ENCODE results near the gene MOV10L1.

The MOV10L1 gene

DNA sequence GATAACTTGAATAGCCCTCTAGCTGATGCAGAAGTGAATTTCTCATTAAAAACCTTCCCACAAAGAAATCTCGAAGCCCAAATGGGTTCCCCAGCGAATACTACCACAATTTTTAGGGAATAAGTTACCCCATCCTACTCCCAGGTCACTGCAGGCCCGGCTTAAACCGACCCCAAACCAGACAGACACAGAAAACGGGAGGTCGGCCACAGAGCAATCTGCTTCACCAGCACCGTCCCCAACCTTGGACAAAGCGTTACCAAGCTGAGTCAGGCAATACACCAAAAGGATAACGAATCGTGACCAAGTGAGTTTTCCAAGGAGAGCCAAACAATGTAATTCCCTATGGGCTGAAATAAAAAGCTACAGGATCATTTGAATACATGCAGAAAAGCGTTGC lies 575 bp upstream of the MOV10L1 start:
- H3K27ac ChIP-seq: no peak overlapping the region
- ChIA-PET POLR2A (ENCODE audit: low non-redundant PET) (no interaction called here), CTCF (no interaction called here)
- no peak for DNase-seq (ENCODE audit: low spot score)
- TF ChIP-seq, protein P1, sequence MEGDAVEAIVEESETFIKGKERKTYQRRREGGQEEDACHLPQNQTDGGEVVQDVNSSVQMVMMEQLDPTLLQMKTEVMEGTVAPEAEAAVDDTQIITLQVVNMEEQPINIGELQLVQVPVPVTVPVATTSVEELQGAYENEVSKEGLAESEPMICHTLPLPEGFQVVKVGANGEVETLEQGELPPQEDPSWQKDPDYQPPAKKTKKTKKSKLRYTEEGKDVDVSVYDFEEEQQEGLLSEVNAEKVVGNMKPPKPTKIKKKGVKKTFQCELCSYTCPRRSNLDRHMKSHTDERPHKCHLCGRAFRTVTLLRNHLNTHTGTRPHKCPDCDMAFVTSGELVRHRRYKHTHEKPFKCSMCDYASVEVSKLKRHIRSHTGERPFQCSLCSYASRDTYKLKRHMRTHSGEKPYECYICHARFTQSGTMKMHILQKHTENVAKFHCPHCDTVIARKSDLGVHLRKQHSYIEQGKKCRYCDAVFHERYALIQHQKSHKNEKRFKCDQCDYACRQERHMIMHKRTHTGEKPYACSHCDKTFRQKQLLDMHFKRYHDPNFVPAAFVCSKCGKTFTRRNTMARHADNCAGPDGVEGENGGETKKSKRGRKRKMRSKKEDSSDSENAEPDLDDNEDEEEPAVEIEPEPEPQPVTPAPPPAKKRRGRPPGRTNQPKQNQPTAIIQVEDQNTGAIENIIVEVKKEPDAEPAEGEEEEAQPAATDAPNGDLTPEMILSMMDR (conservative IDR thresholded peaks at IDR 0.05; ENCODE audit: low read depth): no peak

DNA sequence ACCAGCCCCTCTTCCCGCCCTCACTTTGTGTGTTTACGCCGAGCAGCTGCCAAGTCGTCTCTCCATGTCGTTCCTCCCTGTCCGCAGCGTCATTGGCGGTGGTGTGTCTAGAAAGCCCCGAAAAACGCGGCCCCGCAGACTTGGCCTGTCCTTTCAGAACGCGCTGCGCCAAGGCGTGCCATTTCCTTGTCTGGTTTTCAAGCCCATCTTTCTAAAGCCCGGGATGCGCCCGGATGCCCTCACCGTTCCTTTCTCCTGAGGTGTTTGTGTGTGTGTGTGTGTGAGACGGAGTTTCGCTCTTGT lies 557 bp downstream of the MOV10L1 start:
- ChIA-PET POLR2A (ENCODE audit: low non-redundant PET) (no interaction called here), CTCF (no interaction called here)
- TF ChIP-seq, protein P1 (conservative IDR thresholded peaks at IDR 0.05; ENCODE audit: low read depth): no peak
- H3K27ac ChIP-seq: no peak overlapping the region
- DNase-seq (ENCODE audit: low spot score): no peak

DNA sequence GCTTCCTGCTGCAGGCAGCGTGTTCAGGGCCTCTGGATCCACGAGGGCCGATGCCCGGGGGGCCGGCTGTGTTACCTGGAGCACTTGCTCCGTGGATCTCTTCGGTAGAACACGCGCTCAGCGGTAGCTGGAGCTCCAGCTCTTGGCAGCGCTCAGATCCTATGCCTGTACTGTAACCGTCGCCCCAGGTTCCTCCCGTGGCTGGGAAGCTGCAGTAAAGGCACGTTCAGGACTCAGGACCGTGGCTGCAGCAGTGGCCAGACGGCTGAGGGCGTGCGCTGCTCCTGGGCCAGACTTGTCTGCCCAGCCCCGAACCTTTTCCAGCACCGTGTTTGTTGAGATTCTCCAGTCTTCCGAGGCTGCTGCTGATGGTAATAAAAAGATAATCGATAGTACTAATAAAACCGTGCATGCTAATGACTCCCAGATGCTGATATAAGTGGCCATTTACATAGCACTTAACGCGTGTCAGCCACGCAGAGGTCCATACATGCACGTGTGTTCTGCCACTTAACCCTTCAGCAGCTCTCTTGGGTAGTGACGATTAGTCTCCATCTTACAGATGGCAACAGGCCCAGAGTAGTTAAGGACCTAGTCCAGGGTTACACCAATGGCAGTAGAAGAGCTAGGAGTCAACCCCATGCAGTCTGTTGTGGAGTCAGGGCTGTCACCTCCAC lies 1.4 kb downstream of the MOV10L1 start:
- ChIA-PET POLR2A (ENCODE audit: low non-redundant PET) (interaction anchor here (0.6 kb wide), 1 partner anchor 55 kb away, joined by 3 read pairs; no protein-coding TSS in a partner anchor), CTCF (no interaction called here)
- no peak overlapping the region for H3K27ac ChIP-seq
- no peak for DNase-seq (ENCODE audit: low spot score)
- TF ChIP-seq, protein P1 (conservative IDR thresholded peaks at IDR 0.05; ENCODE audit: low read depth): no peak

DNA sequence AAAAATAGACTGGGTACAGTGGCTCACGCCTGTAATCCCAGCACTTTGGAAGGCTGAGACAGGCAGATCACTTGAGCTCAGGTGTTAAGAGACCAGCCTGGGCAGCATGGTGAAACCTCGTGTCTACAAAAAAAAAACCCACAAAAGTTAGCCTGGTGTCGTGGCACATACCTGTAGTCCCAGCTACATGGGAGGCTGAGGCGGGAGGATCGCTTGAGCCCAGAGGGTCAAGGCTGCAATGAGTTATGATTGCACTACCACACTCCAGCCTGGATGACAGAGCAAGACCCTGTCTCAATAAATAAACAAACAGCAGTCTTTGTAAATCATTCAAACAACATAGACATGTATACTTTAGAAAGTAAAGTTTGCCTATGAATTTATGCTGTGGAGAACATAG lies 2.5 kb downstream of the MOV10L1 start:
- ChIA-PET CTCF (no interaction called here), POLR2A (ENCODE audit: low non-redundant PET) (no interaction called here)
- no peak for DNase-seq (ENCODE audit: low spot score)
- TF ChIP-seq, protein P1 (conservative IDR thresholded peaks at IDR 0.05; ENCODE audit: low read depth): no peak
- H3K27ac ChIP-seq: no peak overlapping the region

DNA sequence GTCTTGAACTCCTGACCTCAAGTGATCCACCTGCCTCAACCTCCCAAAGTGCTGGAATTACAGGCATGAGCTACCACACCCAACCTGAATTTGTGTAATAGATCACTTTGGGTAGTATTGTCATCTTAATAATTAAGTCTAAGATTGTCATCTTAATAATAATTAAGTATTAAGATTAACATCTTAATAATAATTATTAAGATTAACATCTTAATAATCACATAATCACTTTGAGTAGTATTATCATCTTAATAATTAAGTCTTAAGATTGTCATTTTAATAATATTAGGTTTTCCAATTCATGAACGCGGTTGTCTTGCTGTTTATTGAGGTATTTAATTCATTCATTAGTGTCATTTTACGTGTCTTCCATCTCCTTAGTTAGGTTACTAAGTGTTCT lies 8.2 kb downstream of the MOV10L1 start:
- no peak overlapping the region for H3K27ac ChIP-seq
- POLR2A ChIA-PET (ENCODE audit: low non-redundant PET): no interaction called here
- TF ChIP-seq, protein P1 (conservative IDR thresholded peaks at IDR 0.05; ENCODE audit: low read depth): no peak
- CTCF ChIA-PET: no interaction called here
- DNase-seq (ENCODE audit: low spot score): no peak

DNA sequence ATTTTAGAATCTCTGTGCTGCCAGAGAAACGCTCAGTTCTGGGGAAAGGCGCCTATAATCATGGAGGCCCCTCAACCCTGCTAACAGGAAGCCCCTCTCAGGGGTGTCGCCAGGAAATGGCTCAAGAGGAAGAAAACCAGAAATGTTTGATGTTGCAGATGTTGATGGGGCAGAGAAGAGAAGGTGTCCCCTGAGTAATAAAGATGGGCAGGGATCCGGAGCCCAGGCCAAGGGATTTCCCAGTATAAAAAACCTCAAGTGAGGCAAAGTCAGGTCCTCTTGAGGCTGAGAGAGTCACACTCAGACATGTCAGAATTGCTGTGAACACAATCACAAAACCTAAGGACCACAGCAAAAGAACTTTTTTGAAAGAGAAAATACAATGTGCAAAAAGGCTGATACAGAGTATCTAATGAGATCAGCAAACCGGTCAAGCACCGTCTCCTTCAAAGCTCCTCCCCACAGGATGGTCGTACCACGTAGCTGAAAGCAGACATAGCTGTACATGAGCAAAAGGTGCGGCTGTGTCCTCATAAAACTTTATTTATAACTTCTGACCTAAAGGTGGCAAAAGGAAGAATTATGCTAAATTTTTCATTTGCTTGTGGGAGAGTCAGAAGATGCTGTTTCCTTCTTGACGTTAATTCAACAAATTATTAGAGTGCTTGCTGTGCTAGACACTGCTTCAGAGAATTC lies 12.2 kb downstream of the MOV10L1 start:
- CTCF ChIA-PET: interaction anchor here (0.5 kb wide), 1 partner anchor 26 kb away, joined by 3 read pairs; no protein-coding TSS in a partner anchor
- DNase-seq (ENCODE audit: low spot score): no peak
- TF ChIP-seq, protein P1 (conservative IDR thresholded peaks at IDR 0.05; ENCODE audit: low read depth): no peak
- POLR2A ChIA-PET (ENCODE audit: low non-redundant PET): no interaction called here
- H3K27ac ChIP-seq: no peak overlapping the region

Measured in RWPE1 (cell line).